ENCODE measurements around the gene SFN.
"Not testable (repeated sequence)": the region's sequence is repeated elsewhere in the genome, so short reads cannot be mapped to it uniquely, and the experiment has no call there.

The SFN gene

DNA sequence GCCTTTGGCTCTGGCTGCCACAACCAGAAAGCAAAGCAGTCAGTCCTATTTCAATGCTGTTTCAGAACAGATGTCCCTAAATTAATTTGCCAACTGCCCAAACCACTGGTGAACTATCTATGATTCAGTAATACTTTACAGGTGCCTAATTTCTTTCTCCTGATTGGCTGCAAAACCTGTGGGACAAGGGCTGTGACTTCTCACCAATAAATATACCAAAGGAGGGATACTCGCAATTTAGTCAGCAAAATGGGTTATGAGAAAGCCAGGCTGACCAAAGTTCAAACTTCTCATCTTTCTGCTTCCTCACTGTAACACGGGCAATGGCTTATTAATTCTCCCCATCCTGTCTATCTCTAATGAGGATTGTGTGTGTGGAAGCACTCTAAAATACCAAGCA, 14.4 kb downstream of the SFN start:
- no peak for DNase-seq (ENCODE audit: low spot score)
- TF ChIP-seq, protein P1, sequence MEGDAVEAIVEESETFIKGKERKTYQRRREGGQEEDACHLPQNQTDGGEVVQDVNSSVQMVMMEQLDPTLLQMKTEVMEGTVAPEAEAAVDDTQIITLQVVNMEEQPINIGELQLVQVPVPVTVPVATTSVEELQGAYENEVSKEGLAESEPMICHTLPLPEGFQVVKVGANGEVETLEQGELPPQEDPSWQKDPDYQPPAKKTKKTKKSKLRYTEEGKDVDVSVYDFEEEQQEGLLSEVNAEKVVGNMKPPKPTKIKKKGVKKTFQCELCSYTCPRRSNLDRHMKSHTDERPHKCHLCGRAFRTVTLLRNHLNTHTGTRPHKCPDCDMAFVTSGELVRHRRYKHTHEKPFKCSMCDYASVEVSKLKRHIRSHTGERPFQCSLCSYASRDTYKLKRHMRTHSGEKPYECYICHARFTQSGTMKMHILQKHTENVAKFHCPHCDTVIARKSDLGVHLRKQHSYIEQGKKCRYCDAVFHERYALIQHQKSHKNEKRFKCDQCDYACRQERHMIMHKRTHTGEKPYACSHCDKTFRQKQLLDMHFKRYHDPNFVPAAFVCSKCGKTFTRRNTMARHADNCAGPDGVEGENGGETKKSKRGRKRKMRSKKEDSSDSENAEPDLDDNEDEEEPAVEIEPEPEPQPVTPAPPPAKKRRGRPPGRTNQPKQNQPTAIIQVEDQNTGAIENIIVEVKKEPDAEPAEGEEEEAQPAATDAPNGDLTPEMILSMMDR (IDR thresholded peaks at IDR 0.05; ENCODE audit: extremely low read depth, missing control alignments) = no peak

DNA sequence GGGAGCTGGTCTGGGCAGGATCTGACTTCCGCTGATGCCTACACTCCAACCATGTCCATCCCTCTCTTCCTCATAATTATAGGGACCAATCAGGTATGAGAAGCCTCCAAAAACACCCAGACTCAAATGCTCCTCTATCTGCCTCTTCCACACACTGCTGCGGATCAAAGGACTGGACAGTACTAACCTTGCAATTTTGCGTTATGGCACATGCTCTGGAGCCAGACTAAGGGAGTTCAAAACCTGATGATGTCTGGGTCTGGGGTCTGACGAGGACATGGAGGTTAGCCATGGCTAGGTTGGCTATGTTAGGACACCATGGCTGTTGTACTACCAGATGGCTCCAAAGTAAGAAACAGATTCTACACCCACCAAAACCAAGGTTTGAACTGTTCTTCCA, 16.8 kb downstream of the SFN start:
- TF ChIP-seq, protein P1 (IDR thresholded peaks at IDR 0.05; ENCODE audit: extremely low read depth, missing control alignments) = no peak

DNA sequence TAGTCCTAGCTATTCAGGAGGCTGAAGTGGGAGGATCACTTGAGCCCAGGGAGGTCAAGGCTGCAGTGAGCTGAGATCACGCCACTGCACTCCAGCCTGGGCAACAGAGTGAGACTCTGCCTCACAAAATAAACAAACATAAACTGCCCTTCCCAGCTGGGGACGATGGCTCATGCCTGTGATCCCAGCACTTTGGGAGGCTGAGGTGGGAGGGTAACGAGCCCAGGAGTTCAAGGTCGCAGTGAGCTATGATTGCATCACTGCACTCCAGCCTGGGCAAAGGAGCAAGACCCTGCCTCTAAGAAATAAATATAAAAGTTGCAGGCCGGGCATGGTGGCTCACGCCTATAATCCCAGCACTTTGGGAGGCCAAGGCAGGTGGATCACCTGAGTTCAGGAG, 18.7 kb downstream of the SFN start:
- DNase-seq (ENCODE audit: low spot score) = not testable (repeated sequence)

More for the DNA sequence above, 16.8 kb downstream of the SFN start:
- no peak for DNase-seq (ENCODE audit: low spot score)

DNA sequence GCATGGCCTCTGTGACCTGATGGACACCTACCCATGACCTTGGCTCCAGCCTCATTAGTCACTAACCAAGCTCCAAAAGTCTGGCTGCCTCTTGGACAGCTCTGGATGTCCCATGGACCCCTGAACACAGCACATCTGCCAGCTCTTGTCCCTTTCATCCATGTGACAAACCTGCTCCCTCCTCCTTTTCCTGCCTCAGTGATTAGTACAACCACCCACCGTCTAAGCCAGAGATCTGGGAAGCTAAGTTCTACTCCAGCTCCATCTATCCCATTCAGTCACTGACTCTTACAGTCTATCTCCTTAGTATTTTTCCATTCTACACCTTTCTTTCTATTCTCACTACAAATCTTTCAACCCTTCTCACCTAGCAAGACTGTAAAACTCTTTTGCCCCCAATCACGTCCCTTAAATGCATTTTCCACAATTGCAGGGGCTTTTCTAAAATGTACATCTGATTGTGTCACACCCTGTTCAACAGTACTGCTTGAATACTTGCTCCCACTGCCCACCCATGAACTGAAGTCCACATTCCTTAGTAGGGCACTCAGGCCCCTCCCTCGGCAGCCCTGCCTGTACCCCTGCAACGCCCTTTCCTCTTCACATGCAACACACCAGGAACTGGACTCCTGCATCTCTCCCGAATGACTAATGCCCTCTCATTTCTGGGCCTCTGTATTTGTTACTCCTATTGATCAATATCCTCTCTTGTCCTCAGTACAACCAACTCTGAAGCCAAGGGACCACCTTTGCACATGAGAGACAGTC, 19.9 kb downstream of the SFN start:
- no peak for DNase-seq (ENCODE audit: low spot score)
- TF ChIP-seq, protein P1 (IDR thresholded peaks at IDR 0.05; ENCODE audit: extremely low read depth, missing control alignments) = no peak

DNA sequence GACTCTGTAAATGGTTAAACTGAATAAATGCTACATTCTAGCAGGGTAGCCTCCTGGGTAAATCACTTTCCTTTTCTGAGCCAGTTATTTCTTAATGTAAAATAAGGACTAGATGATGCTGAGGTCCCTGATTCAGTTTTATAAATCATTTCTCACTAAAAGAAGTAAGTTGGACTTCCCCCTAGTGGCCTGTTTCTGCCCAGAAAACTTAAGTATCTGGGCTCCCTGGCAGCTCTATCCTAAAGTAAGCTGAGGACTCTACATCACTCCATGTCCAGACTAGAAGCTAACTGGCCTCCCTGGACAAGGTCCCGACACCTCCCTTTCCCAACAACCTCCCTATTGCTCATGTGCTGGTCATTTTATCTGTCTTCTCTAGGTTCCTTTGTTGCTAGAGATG, 24.2 kb downstream of the SFN start:
- DNase-seq (ENCODE audit: low spot score) = no peak
- TF ChIP-seq, protein P1 (IDR thresholded peaks at IDR 0.05; ENCODE audit: extremely low read depth, missing control alignments) = peak; percentile 2

DNA sequence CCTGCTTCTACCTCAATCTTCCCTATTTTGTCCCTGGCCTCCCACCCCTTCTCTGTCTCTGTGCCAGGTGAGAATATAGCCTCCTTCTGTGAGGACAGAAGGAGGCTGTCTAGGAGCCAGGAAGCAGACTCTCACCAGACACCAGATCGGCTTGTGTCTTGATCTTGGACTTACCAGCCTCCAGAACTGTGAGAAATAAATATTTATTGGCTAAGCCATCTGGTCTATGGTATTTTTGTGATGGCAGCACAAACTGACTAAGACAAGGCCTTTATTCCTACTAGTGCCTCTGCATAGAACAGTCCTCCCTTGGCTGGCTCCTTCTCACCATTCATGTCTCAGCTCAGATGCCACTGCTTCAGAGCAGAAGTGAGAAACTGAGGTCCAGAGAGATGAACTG, 25.3 kb downstream of the SFN start:
- TF ChIP-seq, protein P1 (IDR thresholded peaks at IDR 0.05; ENCODE audit: extremely low read depth, missing control alignments) = no peak
- DNase-seq (ENCODE audit: low spot score) = no peak

DNA sequence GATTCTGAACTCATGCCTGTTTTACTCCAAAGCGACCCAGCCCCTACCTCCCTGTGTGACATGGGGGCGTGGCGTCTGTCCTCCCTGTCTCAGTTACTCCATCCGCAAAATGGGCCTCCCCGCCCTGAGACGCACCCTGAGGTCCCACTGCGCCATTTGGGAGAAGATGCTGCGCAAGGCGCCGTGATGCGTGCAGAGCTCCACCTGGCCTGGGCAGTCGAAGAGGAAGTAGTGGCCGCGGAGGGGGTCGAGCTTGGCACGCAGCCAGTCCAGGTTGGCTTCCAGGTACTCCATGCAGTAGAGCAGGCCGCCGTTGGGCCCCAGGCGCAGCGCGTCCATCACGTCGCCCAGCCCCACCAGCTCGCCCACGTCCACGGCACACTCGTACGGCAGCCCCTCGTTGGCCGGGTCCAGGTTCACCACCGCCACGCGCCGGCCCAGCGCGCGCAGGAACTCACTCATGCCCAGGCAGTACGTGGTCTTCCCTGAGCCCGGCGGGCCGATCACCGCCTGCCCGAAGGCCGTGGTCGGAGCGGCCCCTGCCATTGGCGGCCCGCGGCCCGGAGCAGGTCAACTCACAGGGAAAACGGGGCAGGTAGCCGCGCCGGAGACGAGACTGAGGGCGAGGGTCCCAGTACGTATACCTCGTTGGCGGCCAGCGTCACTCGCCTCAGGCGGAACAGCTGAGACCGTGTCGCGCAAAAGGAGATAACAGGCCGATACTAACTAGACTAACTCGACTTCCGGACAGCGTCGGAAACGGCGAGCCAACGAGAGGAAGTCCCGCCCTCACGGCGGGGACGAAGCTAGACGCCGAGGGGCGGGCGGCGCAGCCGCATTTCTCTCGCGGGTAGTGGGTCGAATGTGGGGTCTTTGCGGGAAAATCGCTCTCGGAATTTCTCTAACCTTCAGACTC, 26.9 kb downstream of the SFN start, which contains the start of gene GPN2:
TSS of gene GPN2 (minus strand) at position 733 of the 916 bp plus-strand sequence. CDS start at position 546, 187 bp downstream.
- TF ChIP-seq, protein P1 (IDR thresholded peaks at IDR 0.05; ENCODE audit: extremely low read depth, missing control alignments) = no peak
- peak; percentile 94 for DNase-seq (ENCODE audit: low spot score)
